SK-N-MC (cell line): ENCODE data around the gene MFAP2.

Source experiments
- EZH2 ChIP-seq: fragments of 200-600 bp; sonication (generic); IDR thresholded peaks from one replicate; pipeline ENCODE4 v1.6.1; 2017; ENCODE audit warnings: antibody characterized with exemption
- POLR2AphosphoS5 ChIP-seq: IDR thresholded peaks from 2 replicates; pipeline ENCODE4 v1.6.1; 2012; ENCODE audit warnings: mild to moderate bottlenecking, low read depth, low read length, borderline replicate concordance

DNA sequence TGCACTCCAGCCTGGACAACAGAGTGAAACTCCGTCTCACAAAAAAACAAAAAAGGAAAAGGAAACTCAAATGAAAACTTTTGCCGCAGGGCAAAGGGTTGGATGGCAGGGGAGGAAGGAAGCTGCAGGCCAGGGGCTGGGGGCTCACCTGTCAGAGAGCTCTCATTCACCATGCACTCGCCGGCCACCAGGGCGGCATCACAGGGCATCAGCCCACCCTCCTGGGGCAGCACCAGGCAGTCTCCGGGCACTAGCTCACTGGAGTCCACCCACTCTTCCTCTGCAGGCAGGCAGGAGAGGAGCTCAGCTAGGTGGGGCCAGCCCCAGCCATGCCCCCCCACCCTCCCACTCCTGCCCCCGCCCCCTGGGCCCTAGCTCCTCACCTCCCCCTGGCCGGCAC is 19.4 kb upstream of the MFAP2 start:
- no peak for TF ChIP-seq EZH2
- no peak for TF ChIP-seq POLR2AphosphoS5
